Stimulated activated CD4-positive, alpha-beta T cell treated with anti-CD3 and anti-CD28 coated beads, Interleukin-4, amount 100 ng/mL, for 1 hour (primary cell): ENCODE results near the gene ABLIM1.

Source experiments
- DNase-seq: peaks from one replicate; pipeline ENCODE4 v3.0.0-alpha.2; 2020

The ABLIM1 gene

DNA sequence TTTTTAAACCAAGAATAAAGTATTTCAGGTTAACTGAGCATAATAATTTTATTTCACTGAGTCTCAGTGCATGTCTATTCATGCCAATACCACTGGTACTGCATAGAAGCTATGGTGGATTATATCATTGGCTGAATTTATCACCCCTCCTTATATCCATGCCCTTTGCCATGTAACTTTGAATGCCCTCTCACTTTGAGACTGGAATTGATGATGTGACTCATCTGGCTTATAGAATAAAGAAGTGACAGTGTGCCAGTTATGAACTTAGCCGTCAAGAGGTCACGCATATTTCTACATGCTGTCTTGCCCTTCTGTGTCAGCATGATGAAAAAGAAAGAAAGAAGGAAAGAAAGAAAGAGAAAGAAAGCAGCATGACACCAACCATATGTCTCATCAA lies 20.7 kb upstream of the ABLIM1 start:
- no peak for DNase-seq

DNA sequence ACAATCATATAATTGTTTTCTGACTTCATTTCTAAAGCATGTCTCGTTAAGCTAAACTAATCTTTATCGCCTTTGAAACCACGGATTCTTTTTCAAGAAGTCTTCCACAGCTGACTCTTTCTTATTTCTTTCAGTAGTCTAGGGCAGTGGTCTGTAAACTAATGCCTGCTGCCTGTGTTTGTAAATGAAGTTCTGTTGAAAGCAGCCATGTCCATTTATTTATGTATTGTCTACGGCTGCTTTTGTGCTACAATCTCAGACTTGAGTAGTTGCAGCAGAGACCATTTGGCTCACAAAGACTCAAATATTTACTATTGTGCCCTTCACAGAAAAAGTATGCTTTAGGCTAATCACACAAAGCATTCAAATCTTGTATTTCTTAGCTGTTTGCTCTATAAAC lies 20.3 kb upstream of the ABLIM1 start:
- no peak for DNase-seq

DNA sequence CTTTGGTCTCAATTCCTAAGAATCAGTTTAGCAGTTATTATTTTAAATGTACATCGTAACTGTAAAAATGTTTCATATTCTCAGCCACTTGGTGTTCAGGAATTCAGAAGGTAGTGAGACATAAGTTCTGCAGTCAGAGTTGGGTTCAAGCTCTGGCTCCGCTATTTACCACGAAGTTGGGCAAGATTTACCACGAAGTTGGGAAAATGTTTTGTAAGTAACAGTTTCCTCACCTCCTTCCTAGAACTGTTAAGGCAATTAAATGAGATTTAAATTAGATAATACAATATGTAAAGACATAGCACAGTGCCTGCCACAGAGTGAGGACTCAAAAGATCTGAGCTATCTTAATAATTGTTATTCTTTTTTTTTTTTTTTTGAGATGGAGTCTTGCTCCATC lies 16.3 kb upstream of the ABLIM1 start:
- no peak for DNase-seq

DNA sequence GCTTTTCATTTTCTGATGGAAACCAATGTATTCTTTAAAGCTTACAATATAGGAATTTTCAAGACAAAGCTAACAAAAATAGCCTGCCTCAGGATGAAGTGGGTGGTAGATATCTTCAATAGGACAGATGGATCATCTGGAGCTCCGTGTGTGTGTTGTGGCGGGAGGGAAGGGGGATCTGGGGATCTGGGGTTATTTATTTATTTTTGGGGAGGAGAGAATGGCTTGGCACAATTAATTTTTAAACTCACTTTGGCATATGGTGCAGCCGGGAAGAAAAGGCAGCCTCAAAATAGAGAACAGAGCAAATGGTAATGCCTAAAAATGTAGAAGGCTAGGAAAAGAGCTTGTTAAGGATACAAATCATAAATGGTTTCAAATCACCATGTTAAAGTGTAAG lies 11.6 kb upstream of the ABLIM1 start:
- no peak for DNase-seq

GRCh38 chr10:114668375-114669080 lies 10.5 kb upstream of the ABLIM1 start:
- DNase-seq: no peak

DNA sequence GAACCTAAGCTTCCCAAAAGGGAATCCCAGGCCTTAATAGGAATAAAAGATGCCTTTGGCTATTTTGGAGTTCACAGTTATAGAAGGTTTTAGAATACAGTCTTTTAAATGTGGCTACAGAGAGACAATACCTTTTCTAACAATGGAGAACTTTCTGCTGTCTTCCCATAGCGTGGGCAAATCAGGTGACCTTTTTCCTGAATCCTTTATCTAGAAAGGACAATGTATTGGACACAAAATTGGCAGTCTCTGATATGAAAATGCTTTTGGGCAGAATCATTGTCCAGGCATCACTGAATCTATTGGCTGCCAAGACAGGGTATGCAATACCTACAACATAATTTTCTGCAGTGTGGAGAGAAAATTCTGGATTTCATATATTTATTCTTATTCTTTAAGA lies 7.8 kb upstream of the ABLIM1 start:
- no peak for DNase-seq

GRCh38 chr10:114665406-114665805 lies 7.3 kb upstream of the ABLIM1 start:
- no peak for DNase-seq

GRCh38 chr10:114664127-114664526 lies 6.1 kb upstream of the ABLIM1 start:
- DNase-seq: no peak

DNA sequence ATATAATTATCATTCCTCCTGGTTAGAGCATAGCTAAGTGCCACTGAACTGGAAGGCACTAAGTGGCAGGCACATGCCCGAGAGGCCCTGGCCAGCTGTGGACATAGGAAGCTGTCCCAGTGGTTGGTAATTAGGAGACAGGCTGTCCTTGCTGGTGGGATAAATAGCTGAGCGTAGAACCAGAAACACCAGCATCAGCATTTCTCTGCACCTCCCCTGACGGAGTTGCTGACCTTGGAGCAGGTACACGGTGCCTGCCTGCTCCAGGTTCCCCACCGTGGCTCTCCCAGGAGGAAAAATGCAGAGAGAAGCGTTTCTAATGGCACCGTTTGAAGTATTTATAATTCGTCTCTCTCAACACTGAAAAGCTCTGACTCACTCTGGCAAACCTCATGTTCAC lies 5.6 kb upstream of the ABLIM1 start:
- no peak for DNase-seq

DNA sequence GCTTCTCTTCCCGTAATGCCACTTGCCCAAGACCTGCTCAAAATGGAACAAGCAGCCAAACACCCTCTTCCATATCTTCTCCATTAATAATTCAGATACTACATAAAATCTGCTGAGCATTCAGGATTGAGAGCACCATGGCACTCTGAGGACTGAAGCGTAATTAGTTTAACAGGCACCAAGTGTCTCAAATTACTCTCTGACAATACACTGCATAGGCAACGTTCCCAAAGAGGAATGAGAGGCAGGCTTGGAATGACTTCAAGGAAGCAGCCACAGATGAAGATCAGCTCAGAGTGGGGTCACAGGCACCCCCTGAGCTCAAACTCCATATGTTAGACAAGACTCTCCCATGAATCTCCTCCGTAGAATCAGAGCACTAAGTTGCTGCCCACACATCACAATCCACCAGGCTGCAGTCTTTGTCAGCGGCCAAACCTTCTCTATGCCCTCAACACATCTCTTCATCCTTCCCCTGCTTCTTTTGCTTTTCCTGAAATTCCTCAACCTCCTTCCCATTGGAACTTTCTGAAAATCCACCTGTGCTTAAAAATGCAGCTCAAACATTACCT lies 4.7 kb upstream of the ABLIM1 start:
- DNase-seq: no peak

- no peak for DNase-seq
Measured at GRCh38 chr10:114661212-114661880, 3.3 kb upstream of the ABLIM1 start.

DNA sequence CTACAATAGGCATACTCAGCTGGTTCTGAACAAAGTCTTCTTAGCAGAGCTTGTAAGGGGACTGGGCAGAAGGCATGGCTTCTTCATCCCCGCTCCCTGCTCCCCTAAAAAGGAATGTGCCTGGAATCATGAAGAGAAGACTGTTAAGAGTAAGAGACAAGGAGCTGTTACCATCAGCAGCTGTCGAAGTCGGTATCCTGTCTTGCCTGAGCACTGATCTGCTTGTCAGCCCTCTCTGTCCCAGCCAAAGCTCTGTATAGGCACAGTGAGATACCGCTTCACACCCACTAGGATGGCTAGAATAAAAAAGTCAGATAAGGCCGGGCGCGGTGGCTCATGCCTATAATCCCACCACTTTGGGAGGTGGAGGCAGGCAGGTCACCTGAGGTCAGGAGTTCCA lies 2.4 kb downstream of the ABLIM1 start:
- no peak for DNase-seq

DNA sequence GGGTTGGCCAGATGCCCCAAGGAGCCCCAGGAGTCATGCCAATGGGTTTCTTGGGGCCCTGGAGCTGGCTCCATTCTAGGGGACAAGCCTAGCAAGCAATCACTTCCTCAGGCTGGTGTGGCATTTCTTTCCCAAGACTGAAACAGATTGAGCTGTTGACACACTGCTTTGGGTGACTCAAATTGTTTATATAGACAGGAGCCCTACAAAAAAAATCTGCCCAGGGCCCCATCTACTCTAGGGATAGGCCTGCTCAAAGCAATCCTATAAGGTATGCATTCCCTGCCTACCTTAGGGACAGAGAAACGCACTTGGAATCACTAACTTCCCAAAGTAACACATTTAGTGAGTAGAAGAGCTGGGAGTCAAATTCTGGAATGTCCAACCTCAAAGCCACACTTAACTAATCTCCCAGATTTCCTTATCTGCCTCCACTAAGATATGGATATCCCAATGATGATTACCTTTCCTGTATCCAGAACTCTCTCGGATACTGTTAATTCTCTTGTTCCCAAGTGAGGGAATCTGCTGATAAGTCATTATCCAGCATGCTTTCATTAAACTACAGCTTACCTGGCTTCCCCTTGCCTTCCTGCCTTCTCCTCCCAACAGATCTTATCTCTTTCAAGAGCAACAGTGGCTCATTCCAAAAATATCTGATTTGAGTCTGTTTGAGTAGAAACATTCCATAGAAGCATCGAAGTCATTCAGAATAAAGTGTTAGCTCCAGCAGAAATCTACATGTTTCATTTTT lies 3.1 kb downstream of the ABLIM1 start:
- no peak for DNase-seq

DNA sequence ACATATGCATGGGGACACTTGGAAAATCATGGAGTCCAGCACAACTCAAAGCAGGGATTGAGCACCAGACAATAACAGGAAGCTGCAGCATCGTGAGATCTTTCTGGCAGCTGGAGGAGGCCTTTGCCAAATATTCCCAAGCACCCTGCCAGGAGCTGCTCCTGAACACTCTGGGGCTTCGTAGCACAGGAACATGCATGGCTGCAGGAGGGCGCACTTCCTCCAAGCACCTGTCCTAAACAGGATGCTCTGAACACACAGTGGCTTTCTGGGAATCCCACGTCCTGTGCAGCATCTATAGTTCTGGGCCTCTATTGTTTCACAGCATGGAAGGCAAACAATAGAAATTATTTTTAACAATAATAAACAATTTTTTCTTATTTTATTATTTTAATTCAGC lies 4.1 kb downstream of the ABLIM1 start:
- DNase-seq: no peak

- DNase-seq: no peak
Measured at GRCh38 chr10:114652402-114653368, 5.4 kb downstream of the ABLIM1 start.

GRCh38 chr10:114650831-114651230 lies 7.2 kb downstream of the ABLIM1 start:
- no peak for DNase-seq

GRCh38 chr10:114650266-114650665 lies 7.8 kb downstream of the ABLIM1 start:
- DNase-seq: no peak

DNA sequence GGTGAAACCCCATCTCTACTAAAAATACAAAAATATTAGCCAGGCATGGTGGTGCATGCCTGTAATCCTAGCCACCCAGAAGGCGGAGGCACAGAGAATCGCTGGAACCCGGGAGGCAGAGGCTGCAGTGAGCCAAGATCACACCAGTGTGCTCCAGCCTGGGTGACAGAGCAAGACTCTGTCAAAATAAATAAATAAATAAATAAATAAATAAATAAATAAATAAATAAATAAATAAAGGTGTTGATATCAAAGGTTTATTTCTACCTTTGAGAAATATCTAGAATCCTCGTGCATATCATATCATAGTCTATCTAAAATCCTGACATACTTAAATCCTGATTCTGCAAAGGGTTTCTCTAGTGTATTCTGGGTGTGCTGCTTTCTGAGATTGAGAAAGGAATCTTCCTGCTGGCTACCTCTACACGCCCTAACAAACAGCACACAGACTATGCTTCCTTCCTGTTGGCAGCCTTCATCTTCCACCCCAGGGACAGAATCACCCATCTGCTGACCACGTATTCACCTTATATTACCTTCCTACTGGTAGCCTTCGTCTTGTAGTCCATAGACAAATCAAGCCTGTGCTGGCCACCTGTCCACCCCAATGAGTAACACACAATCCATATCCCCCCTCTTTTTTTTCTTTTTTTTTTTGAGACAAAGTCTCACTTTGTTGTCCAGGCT lies 8.7 kb downstream of the ABLIM1 start:
- DNase-seq: no peak

DNA sequence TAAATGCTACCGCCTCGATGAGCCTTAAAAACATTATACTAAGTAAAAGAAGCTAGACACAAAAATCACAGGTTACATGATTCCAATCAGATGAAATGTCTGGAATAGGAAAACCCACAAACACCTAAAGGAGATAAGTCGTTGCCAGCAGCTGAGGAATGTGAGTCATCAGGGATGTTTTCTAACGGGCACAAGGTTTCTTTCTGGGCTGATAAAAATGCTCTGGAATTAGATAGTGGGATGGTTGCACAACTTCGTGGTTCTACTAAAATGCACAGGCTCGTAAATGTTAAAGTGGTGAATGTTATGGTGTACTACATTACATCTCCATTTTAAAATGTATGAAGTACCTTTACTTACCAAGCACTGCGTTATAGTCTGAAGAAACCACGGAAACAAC lies 9.7 kb downstream of the ABLIM1 start:
- DNase-seq: no peak

DNA sequence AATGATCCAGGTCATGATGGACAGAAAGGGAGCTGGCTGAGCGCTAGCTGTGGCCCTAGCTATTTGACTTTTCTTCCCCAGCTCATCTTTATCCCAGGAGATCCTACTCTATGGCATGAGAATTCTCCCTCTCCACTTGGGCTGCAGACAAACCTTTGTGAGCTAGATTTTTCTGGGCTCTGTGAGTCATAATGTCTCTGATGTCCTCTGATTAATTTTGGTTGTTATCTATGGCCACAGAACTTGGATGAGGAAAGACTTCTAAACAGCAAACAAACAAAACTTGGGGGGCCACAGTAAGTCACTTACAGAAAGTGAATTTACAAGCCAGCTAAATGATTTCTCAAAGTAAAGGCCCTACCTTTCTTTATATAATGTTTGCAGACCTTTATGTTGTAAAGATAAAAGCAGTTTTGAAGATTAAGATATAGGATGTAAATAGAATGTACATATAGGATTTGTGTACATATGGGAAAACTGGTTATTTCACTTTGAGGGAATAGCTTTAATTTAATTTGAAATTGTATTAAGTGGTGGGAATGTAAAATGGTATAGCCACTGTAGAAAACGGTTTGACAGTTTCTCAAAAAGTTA lies 10.4 kb downstream of the ABLIM1 start:
- DNase-seq: no peak

DNA sequence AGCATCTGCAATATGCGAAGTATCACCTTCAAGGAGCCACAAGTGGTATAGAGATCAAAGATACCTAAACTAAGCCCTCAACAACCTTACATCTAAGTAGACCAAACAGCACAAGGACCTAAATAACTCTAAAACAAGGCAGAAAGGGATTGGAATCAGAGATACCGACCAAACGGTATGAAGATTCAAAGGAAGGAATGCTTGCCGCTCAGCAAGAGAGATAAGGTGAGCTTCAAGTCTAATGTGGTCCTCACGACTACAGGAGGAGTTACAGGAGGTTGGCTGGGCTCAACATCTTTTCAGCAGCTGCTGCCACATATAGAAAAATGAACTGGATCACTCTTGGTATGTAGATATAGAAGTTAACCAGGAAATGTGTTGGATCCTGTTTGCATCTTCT lies 11.6 kb downstream of the ABLIM1 start:
- DNase-seq: no peak

DNA sequence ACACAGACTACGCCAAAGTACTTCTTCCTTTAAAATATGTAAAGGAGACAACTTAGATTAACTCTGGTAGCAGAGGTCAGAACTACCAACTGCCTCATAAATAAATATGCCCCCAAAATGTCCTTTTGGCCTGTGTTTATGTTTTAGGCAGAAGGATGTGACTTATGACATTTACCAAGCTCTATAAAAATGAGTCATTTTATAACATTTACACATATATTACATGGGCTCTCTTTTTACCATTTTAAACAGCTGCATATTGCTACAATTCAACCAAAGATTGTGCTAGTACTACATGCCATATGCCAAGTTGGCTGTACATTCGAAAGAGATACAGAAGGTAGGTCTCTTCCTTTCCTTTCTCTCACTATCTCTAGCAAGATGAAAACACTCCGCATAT lies 12.4 kb downstream of the ABLIM1 start:
- DNase-seq: no peak
